GM18858 (cell line): Measurements from ENCODE around the gene STRN3.

Experiments
- ATAC-seq: cut with Tn5 transposase; IDR thresholded peaks from one replicate; pipeline ENCODE4 v1.9.1; 2021; ENCODE audit not compliant: unreplicated experiment

The STRN3 gene

GRCh38 chr14:31038521-31039166 lies 12.5 kb upstream of the STRN3 start:
- ATAC-seq, result no peak

- ATAC-seq, result no peak
Observed at GRCh38 chr14:31037709-31038221, 11.6 kb upstream of the STRN3 start.

DNA sequence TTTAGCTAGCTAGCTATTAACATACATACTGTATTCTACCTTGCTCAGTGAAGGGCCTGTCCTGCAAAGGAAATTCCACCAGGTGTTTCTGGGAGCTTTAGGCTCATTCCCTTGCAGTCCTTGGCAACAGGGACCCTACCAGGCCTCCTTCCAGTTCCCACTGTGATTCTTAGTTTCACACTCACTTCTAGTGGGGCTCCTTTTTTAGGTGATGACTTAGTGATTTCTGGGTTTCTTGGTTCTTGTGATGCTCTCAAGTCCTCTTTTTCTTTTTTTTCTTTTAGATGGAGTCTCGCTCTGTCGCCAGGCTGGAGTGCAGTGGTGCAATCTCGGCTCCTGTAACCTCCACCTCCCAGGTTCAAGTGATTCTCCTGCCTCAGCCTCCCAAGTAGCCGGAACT lies 10.4 kb upstream of the STRN3 start:
- no peak for ATAC-seq

DNA sequence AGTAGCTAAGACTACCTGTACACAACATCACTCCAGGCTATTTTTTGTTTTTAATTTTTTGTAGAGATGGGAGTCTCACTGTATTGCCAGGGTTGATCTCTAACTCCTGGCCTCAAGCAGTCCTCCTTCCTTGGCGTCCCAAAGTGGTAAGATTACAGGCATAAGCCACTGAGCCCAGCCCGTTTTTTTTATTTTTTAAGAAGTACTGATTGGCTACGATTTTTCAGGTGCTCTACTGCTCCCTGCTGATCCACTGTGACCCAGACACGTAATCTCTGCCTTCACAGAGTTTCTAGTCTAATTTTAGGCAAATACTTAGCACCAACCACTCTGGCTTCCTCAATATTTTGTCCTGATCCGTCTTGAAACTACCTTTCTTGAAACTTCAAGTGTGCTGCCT lies 4.3 kb upstream of the STRN3 start:
- no peak for ATAC-seq

GRCh38 chr14:31029016-31029970 lies 3.1 kb upstream of the STRN3 start:
- ATAC-seq, result no peak

- no peak for ATAC-seq
Observed at GRCh38 chr14:31027847-31028246, 1.7 kb upstream of the STRN3 start.

DNA sequence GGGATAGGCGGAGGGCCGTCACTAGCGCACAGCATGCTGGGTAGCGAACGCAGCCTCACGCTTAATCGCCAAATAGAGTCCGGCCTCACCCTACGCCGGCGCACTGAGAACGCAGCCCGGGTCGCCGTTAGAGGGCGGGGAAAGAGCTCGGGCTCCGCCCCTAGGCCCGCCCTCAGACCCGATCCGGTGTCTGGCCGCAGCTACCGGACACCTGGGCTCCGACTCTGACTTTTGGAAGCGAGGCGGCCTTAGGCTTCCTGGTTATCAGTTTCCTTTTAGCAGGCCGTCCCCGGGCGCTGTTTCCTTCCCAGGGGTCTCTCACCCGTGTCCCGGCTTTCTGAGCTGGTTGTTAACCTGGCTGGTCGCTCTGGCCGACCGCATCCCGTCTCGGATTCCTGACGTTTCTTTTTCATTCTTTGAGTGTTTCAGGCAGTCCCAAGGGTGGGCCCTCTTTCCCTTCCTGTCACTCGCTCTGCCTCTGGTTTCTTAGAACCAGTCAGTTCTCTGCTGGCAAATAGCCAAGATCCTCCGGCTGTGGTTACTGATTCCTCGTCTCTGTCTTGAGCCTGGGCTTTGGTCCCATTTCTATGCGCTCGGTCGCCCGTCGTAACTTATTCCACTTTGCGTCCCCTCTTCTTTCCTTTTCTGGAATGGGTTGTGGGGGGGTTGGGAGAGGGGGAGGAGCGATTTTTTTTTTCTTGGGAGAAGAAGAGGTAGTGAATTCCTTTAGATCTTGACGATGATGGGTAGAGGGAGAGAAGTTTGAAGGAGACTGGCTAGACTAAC lies 464 bp upstream of the STRN3 start:
- ATAC-seq, result peak; percentile 79

GRCh38 chr14:31025367-31026076 lies 657 bp downstream of the STRN3 start, which contains the start of gene AP4S1:
Gene AP4S1 (plus strand): TSS chr14:31025649. CDS start chr14:31066197, 40,548 bp downstream.
- ATAC-seq, result no peak

- no peak for ATAC-seq
Observed at GRCh38 chr14:31024577-31025366, 1.4 kb downstream of the STRN3 start.

DNA sequence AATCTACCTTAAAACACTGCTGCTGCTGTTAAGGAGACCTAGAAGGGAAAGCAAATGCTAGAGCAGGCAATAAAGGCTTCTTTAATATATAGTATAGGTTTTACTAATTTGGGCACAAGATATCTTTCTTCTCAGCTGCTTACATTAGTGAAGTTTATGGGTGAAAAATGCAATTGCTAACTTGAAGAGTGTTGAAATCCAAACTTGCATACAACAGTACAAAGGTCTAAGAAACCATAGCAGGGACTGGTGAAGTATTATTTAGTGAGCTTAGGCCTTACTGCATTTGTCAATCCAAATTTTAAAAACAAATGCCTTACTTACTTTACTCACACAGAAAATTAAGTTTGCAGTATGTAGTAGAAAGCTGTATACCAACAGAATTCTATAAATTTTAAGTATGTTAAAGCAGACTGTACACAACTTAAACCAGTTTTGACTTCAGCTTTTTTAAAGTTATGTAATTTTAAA lies 2.1 kb downstream of the STRN3 start:
- no peak for ATAC-seq

- ATAC-seq, result no peak
Observed at GRCh38 chr14:31022386-31022785, 3.8 kb downstream of the STRN3 start.

- ATAC-seq, result no peak
Observed at GRCh38 chr14:31021576-31021949, 4.6 kb downstream of the STRN3 start.

GRCh38 chr14:31020834-31021575 lies 5.2 kb downstream of the STRN3 start:
- ATAC-seq, result no peak

DNA sequence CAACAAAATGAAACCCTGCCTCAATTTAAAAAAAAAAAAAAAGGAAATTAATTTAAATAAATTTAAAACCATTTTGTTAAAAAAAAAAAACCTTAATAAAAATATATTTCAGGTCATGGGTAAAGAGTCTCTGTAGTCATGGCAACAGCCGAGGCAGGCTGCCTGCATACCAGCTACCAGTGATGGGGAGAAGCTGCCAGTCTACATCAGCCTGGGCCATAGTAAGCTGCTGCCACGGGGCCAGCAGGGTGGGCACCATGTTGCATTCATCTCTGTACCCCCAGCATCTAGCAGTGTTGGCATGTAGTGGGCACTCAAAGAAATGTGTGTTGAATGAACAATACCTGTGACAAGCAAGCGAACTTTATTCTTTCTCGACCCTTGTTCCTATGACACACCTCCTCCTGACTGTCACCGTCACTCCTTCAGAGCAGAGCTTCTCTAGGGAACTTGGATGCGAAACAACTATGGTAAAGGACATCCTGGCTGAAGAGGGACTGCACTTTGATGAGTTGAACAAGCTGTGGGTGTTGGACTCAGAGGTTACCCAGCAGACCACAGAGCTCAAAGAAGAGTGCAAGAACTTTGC lies 8.0 kb downstream of the STRN3 start:
- ATAC-seq, result no peak

DNA sequence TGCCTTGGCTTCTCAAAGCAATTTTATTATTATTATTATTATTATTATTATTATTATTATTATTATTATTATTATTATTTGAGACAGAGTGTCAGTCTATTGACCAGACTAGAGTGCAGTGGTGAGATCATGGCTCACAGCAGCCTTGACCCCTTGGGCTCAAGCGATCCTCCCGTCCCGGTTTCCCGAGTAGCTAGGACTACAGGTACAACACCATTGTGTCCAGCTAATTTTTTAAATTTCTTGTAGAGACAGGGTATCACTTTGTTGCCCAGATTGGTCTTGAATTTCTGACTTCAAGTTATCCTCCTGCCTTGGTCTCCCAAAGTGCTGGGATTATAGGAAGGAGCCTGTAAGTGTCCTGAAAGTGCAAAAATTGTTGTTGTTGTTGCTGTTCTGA lies 12.3 kb downstream of the STRN3 start:
- ATAC-seq, result no peak

DNA sequence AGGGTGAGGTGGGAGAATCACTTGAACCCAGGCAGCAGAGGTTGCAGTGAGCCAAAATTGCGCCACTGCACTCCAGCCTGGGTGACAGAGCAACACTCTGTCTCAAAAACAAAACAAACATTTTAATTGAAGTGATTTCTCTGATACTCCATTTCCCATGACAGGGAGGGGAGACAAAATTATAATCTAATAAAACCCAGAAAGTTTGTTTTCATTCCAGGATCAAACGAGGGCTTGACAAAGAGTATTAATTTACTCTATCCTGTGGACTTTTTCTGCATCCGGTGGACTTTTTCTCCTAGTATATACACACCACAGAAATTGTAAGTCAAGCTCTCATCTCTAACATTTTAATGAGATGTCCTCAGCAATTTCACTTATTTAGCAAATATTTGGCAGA lies 15.2 kb downstream of the STRN3 start:
- no peak for ATAC-seq

- ATAC-seq, result no peak
Observed at GRCh38 chr14:31009836-31010574, 16.2 kb downstream of the STRN3 start.

DNA sequence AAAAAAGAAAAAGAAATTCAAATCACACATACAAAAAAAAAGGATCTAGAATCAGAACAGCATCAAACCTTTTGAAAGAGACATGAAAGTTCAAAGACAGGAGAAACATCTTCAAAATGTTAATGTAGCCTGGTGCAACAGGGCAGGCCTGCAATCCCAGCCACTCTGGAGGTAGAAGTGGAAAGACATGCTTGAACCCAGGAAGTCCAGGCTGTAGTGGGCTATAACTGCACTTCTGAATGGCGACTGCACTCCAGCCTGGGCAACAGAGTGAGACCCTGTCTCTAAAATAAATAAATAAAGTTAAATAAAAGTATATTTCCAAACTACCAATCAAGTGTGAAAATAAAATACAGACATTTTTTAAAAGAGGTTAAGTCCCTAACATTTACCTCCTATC lies 19.5 kb downstream of the STRN3 start:
- no peak for ATAC-seq
